ENCODE results near the gene CNTNAP2.

- TF ChIP-seq CTCF (conservative IDR thresholded peaks at IDR 0.05) (no peak), ZFX (IDR thresholded peaks at IDR 0.05) (no peak)
Measured at GRCh38 chr7:147363101-147363500, 1246.5 kb downstream of the CNTNAP2 start.

All from C4-2B (cell line).